Loucy (cell line): Measurements from ENCODE around the gene OR13C8.

Experiments used
- H2AFZ ChIP-seq: fragments of 200-600 bp; sonication (generic); 2 replicates; pipeline ENCODE4 v1.6.0; 2016; ENCODE audit warnings: antibody characterized with exemption, mild to moderate bottlenecking, low read length, moderate library complexity
- H3F3A ChIP-seq: fragments of 200-600 bp; 2 replicates; pipeline ENCODE4 v1.6.0; 2016; ENCODE audit warnings: antibody characterized with exemption, low read depth, mild to moderate bottlenecking
- H3K27me3 ChIP-seq: fragments of 200-600 bp; sonication (generic); 2 replicates; pipeline ENCODE4 v1.6.1; 2014; ENCODE audit warnings: low read length, mild to moderate bottlenecking; ENCODE audit not compliant: insufficient read depth, poor library complexity, severe bottlenecking
- H3K36me3 ChIP-seq: fragments of 200-600 bp; sonication (generic); 2 replicates; pipeline ENCODE4 v1.6.1; 2016; ENCODE audit warnings: low read length; ENCODE audit not compliant: insufficient read depth
- H3K4me1 ChIP-seq: fragments of 200-600 bp; sonication (generic); 2 replicates; pipeline ENCODE4 v1.5.1; 2014; ENCODE audit warnings: low read length, mild to moderate bottlenecking; ENCODE audit not compliant: insufficient read depth, poor library complexity, severe bottlenecking
- H3K4me2 ChIP-seq: fragments of 200-600 bp; sonication (generic); 2 replicates; pipeline ENCODE4 v1.6.0; 2014; ENCODE audit warnings: antibody characterized with exemption, low read length, low read depth, mild to moderate bottlenecking; ENCODE audit not compliant: poor library complexity, severe bottlenecking
- H3K4me3 ChIP-seq: fragments of 200-600 bp; sonication (generic); 2 replicates; pipeline ENCODE4 v1.5.1; 2014; ENCODE audit warnings: low read length, mild to moderate bottlenecking, mixed read lengths; ENCODE audit not compliant: poor library complexity, severe bottlenecking
- H3K79me2 ChIP-seq: fragments of 200-600 bp; sonication (generic); 2 replicates; pipeline ENCODE4 v1.6.1; 2014; ENCODE audit warnings: low read length; ENCODE audit not compliant: insufficient read depth
- H3K9ac ChIP-seq: fragments of 200-600 bp; sonication (generic); 2 replicates; pipeline ENCODE4 v1.6.0; 2014; ENCODE audit warnings: mild to moderate bottlenecking, low read depth, low read length, moderate library complexity; ENCODE audit not compliant: poor library complexity, severe bottlenecking
- H3K9me2 ChIP-seq: fragments of 200-600 bp; sonication (generic); replicated peaks from 2 replicates; pipeline ENCODE4 v1.6.1; 2016; ENCODE audit warnings: low read depth, low read length, mixed read lengths
- H3K9me3 ChIP-seq: fragments of 200-600 bp; sonication (generic); 2 replicates; pipeline ENCODE4 v1.6.1; 2014; ENCODE audit warnings: mild to moderate bottlenecking, antibody characterized with exemption, low read length, low read depth; ENCODE audit not compliant: insufficient read depth
- H4K20me1 ChIP-seq: fragments of 200-600 bp; sonication (generic); 2 replicates; pipeline ENCODE4 v1.6.0; 2014; ENCODE audit warnings: antibody characterized with exemption, low read length, mild to moderate bottlenecking; ENCODE audit not compliant: insufficient read depth, poor library complexity, severe bottlenecking
- CTCF ChIP-seq: fragments of 200-600 bp; sonication (generic); conservative IDR thresholded peaks from 2 replicates; pipeline ENCODE4 v1.5.1; 2014; ENCODE audit warnings: mild to moderate bottlenecking, antibody characterized with exemption, low read length
- EZH2phosphoT487 ChIP-seq: fragments of 200-600 bp; IDR thresholded peaks from 2 replicates; pipeline ENCODE4 v1.6.1; 2018; ENCODE audit warnings: antibody characterized with exemption, mild to moderate bottlenecking, moderate library complexity, borderline replicate concordance

OR13C8 gene

GRCh38 chr9:104611213-104611612 is 42.2 kb downstream of the OR13C8 start:
- Histone ChIP-seq H3K27me3 (no peaks in the 10 kb centered on the region), H3K4me1 (no peaks in the 10 kb centered on the region), H3K36me3 (no peaks in the 10 kb centered on the region), H3K9me2 (no peaks in the 10 kb centered on the region), H4K20me1 (no peaks in the 10 kb centered on the region), H3K9me3 (no peaks in the 10 kb centered on the region), H3F3A (no peaks in the 10 kb centered on the region), H2AFZ (no peak overlapping the region), H3K4me3 (no peak overlapping the region), H3K79me2 (no peaks in the 10 kb centered on the region), H3K9ac (no peak overlapping the region), H3K4me2 (no peak overlapping the region)
- TF ChIP-seq EZH2phosphoT487: no peak

GRCh38 chr9:104617418-104617817 is 48.5 kb downstream of the OR13C8 start:
- Histone ChIP-seq H3K9me3 (no peaks in the 10 kb centered on the region), H3K27me3 (no peaks in the 10 kb centered on the region), H2AFZ (no peak overlapping the region), H3K4me1 (no peaks in the 10 kb centered on the region), H3K9ac (no peak overlapping the region), H4K20me1 (no peaks in the 10 kb centered on the region), H3K36me3 (no peaks in the 10 kb centered on the region), H3K4me2 (no peak overlapping the region), H3K9me2 (no peaks in the 10 kb centered on the region), H3K4me3 (no peak overlapping the region), H3F3A (no peaks in the 10 kb centered on the region), H3K79me2 (no peaks in the 10 kb centered on the region)
- no peak for TF ChIP-seq CTCF
- no peak for TF ChIP-seq EZH2phosphoT487

- Histone ChIP-seq H3K4me3 (no peak within 1 kb of the TSS), H3F3A (no peaks in the 10 kb centered on the region), H3K9ac (no peak within 1 kb of the TSS), H3K4me1 (no peaks in the 10 kb centered on the region), H3K27me3 (no peaks in the 10 kb centered on the region), H2AFZ (no peak within 1 kb of the TSS), H3K9me3 (no peaks in the 10 kb centered on the region), H3K4me2 (no peak within 1 kb of the TSS), H3K9me2 (no peaks in the 10 kb centered on the region), H4K20me1 (no peaks in the 10 kb centered on the region), H3K79me2 (no peaks in the 10 kb centered on the region), H3K36me3 (no peaks in the 10 kb centered on the region)
- TF ChIP-seq EZH2phosphoT487 (no peak), CTCF (no peak)
Observed at GRCh38 chr9:104618104-104618503, 49.1 kb downstream of the OR13C8 start, which contains the start of gene OR13C9. Gene OR13C9 (minus strand): TSS chr9:104618204. CDS start chr9:104618204, 0 bp downstream.
